Liver (tissue), 9 donors: ENCODE data around the gene GATA5. TPM values are rescaled to one million over a fixed set of nuclear protein-coding genes. Genes with fewer than 3 reads are reported as not detected.

Source experiments
- DNase-seq: peaks from one replicate; pipeline ENCODE4 v3.0.0-alpha.2; 2017; ENCODE audit warnings: low spot score
- H3K27ac ChIP-seq, 2 donors: one replicate each; pipeline ENCODE4 v1.7.0; 2013; ENCODE audit warnings: inconsistent platforms in 2 of 2, low read length in 2 of 2, control low read depth in 1 of 2, low read depth in 1 of 2, mild to moderate bottlenecking in 1 of 2
- H3K27me3 ChIP-seq, 4 donors: one replicate each; pipeline versions ENCODE4 v1.6.1 to v1.7.0; 2013; ENCODE audit warnings: low read length in 3 of 4, inconsistent platforms in 1 of 4, mild to moderate bottlenecking in 1 of 4, moderate library complexity in 1 of 4; ENCODE audit not compliant: control insufficient read depth in 4 of 4, insufficient read depth in 4 of 4
- H3K36me3 ChIP-seq, 4 donors: one replicate each; pipeline versions ENCODE4 v1.6.1 to v1.7.0; 2013; ENCODE audit warnings: low read length in 3 of 4, mild to moderate bottlenecking in 3 of 4, low read depth in 1 of 4, moderate library complexity in 1 of 4; ENCODE audit not compliant: control insufficient read depth in 4 of 4, insufficient read depth in 3 of 4
- H3K4me1 ChIP-seq, 4 donors: one replicate each; pipeline versions ENCODE4 v1.6.1 to v1.7.0; 2013; ENCODE audit warnings: low read length in 3 of 4, mild to moderate bottlenecking in 3 of 4, moderate library complexity in 1 of 4; ENCODE audit not compliant: control insufficient read depth in 4 of 4, insufficient read depth in 4 of 4
- H3K4me3 ChIP-seq, 3 donors: one replicate each; pipeline versions ENCODE4 v1.6.1 to v1.7.0; 2013; ENCODE audit warnings: low read length in 3 of 3, control low read depth in 1 of 3, low read depth in 1 of 3, mild to moderate bottlenecking in 1 of 3
- H3K9ac ChIP-seq, 2 donors: one replicate each; pipeline ENCODE4 v1.7.0; 2013; ENCODE audit warnings: low read length in 2 of 2, mild to moderate bottlenecking in 2 of 2, moderate library complexity in 2 of 2, control low read depth in 1 of 2, low read depth in 1 of 2
- H3K9me3 ChIP-seq, 4 donors: one replicate each; pipeline versions ENCODE4 v1.6.1 to v1.7.0; 2013; ENCODE audit warnings: low read length in 3 of 4; ENCODE audit not compliant: control insufficient read depth in 4 of 4
- FOXA1 ChIP-seq: IDR thresholded peaks from 2 replicates; pipeline ENCODE4 v1.6.1; 2016; ENCODE audit warnings: antibody characterized with exemption
- FOXA2 ChIP-seq: IDR thresholded peaks from 2 replicates; pipeline ENCODE4 v1.6.1; 2016; ENCODE audit warnings: antibody characterized with exemption
- GABPA ChIP-seq, 2 donors: IDR thresholded peaks in 1 of 2; conservative IDR thresholded peaks in 1 of 2; 2 replicates each; pipeline ENCODE4 v1.6.1; 2016; ENCODE audit warnings: antibody characterized with exemption in 2 of 2, mild to moderate bottlenecking in 1 of 2, moderate library complexity in 1 of 2
- HNF4A ChIP-seq, 2 donors: conservative IDR thresholded peaks; 2 replicates each; pipeline ENCODE4 v1.6.1; 2016; ENCODE audit warnings: antibody characterized with exemption in 2 of 2, mild to moderate bottlenecking in 2 of 2
- REST ChIP-seq: IDR thresholded peaks from 2 replicates; pipeline ENCODE4 v1.6.1; 2016; ENCODE audit warnings: antibody characterized with exemption, mild to moderate bottlenecking
- RXRA ChIP-seq, 2 donors: IDR thresholded peaks; 2 replicates each; pipeline ENCODE4 v1.6.1; 2017 to 2018; ENCODE audit warnings: antibody characterized with exemption in 2 of 2, mild to moderate bottlenecking in 1 of 2
- SP1 ChIP-seq: IDR thresholded peaks from 2 replicates; pipeline ENCODE4 v1.6.1; 2018; ENCODE audit warnings: antibody characterized with exemption, mild to moderate bottlenecking
- TAF1 ChIP-seq: conservative IDR thresholded peaks from 2 replicates; pipeline ENCODE4 v1.6.1; 2016; ENCODE audit warnings: antibody characterized with exemption, mild to moderate bottlenecking
- WGBS: extraction: QIAGEN DNeasy Blood & Tissue Kit; methylation state at CpG from one replicate; pipeline ENCODE4 v1.1.7; 2013; 5-methylcytosine and 5-hydroxymethylcytosine counted together
- polyA plus RNA-seq, 2 donors: library from polyadenylated mRNA; stranded (reverse) in 1 of 2; unstranded in 1 of 2; fragments of 200-250 nt in 1 of 2; fragments of >200 nt in 1 of 2; fragmentation: Nextera tagmentation in 1 of 2; extraction: Ambion mirVana in 1 of 2; gene quantifications; one replicate each; pipeline versions ENCODE4 v1.2.1 to v1.2.3, GENCODE V29; 2013 to 2015
- total RNA-seq, 2 donors: library from RNA; depleted of rRNA; stranded (reverse); fragments of >200 nt; gene quantifications; one replicate each; pipeline ENCODE4 v1.2.3, GENCODE V29; 2014
- TF ChIP-seq, protein P1 (sequence below): IDR thresholded peaks from 2 replicates; pipeline ENCODE4 v1.6.1; 2016; ENCODE audit warnings: antibody characterized with exemption
- TF ChIP-seq, protein P2 (sequence below): fragments of 150-350 bp; IDR thresholded peaks from 2 replicates; pipeline ENCODE4 v1.5.1; 2017; ENCODE audit warnings: improper control_type of control experiment, low read depth, low read length; ENCODE audit not compliant: missing input control
- donor health status: healthy.
- donor health status: healthy.
- donor health status: healthy.
- donor health status: healthy.
- donor health status: healthy.

GATA5 gene
- total and polyA plus RNA-seq, 4 donors: 0.25 to 6.1 (median 0.34) TPM

DNA sequence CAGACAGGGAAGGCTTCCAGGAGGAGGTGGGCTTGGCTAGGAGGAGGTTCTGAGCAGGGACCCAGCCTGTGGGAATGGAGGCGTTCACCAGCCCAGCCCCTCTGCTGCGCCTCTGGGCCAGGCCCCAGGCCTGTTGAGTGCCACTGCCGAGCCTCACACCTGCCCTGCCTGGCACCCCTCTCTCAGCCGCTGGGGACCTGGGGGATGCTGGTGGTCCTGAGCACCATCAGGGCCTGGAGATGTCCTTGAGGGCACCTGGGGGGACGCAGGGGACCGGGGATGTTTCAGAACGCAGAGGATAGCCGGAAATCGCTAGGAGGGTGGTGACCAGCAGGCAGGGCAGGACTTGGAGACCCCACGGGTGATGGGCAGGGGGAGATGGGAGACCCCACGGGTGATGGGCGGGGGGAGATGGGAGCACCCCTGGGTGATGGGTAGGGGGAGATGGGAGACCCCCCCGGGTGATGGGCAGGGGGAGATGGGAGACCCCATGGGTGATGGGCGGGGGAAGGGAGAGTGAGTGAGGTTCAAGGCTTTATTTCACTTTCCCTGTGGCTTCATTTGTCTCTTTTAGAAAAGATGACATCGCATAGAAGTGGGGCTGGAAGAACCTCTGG, 12.7 kb downstream of the GATA5 start (continued):
- TF ChIP-seq, protein P1, sequence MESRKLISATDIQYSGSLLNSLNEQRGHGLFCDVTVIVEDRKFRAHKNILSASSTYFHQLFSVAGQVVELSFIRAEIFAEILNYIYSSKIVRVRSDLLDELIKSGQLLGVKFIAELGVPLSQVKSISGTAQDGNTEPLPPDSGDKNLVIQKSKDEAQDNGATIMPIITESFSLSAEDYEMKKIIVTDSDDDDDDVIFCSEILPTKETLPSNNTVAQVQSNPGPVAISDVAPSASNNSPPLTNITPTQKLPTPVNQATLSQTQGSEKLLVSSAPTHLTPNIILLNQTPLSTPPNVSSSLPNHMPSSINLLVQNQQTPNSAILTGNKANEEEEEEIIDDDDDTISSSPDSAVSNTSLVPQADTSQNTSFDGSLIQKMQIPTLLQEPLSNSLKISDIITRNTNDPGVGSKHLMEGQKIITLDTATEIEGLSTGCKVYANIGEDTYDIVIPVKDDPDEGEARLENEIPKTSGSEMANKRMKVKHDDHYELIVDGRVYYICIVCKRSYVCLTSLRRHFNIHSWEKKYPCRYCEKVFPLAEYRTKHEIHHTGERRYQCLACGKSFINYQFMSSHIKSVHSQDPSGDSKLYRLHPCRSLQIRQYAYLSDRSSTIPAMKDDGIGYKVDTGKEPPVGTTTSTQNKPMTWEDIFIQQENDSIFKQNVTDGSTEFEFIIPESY: no peak

DNA sequence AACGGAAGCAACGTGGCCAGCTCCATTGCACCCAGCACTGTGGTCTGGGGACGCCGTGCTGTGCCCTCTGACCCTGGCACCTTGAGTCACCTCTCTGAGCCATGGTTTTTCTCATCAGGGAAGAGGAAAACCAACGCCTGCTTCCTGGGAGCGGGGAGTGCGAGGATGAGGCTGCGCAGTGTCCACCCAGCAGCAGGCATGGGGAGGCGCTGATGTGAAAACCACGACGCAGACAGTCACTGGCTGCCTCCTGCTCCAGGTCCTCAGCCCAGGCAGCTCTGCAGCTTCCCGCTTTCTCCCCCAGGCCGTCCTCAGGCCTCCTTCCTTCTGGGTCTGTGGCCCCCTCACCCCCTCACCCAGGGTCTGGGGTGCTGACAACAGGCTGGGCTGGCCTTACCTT, 14.0 kb downstream of the GATA5 start:
- no peaks in the 10 kb centered on the region for H3K4me1 ChIP-seq
- H3K36me3 ChIP-seq: no peaks in the 10 kb centered on the region
- no peaks in the 10 kb centered on the region for H3K9me3 ChIP-seq
- no peak overlapping the region for H3K27ac ChIP-seq
- WGBS: 87% methylated on average over 13 of the region's 13 CpGs
- peaks cover 0 to 4% (median 0%) of the 10 kb centered on the region in 4 donors for H3K27me3 ChIP-seq
- TF ChIP-seq, protein P2, sequence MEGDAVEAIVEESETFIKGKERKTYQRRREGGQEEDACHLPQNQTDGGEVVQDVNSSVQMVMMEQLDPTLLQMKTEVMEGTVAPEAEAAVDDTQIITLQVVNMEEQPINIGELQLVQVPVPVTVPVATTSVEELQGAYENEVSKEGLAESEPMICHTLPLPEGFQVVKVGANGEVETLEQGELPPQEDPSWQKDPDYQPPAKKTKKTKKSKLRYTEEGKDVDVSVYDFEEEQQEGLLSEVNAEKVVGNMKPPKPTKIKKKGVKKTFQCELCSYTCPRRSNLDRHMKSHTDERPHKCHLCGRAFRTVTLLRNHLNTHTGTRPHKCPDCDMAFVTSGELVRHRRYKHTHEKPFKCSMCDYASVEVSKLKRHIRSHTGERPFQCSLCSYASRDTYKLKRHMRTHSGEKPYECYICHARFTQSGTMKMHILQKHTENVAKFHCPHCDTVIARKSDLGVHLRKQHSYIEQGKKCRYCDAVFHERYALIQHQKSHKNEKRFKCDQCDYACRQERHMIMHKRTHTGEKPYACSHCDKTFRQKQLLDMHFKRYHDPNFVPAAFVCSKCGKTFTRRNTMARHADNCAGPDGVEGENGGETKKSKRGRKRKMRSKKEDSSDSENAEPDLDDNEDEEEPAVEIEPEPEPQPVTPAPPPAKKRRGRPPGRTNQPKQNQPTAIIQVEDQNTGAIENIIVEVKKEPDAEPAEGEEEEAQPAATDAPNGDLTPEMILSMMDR: no peak
- TF ChIP-seq GABPA (IDR thresholded peaks at IDR 0.05 in 1 of 2, conservative IDR thresholded peaks at IDR 0.05 in 1 of 2) (no peak), REST (no peak), FOXA1 (no peak), TAF1 (no peak), RXRA (IDR thresholded peaks at IDR 0.05) (no peak), FOXA2 (no peak), HNF4A (conservative IDR thresholded peaks at IDR 0.05) (no peak), SP1 (no peak)
- TF ChIP-seq, protein P1: no peak
- DNase-seq: no peak
- H3K9ac ChIP-seq: no peak overlapping the region
- H3K4me3 ChIP-seq: no peak overlapping the region
